Uterus (tissue), 2 donors: ENCODE results near the gene FN3KRP.
A peak's percentile ranks its signal among the peaks of the same experiment; 100 is the strongest.

Source experiments
- CTCF ChIP-seq, 4 experiments: fragments of 200-600 bp in 2 of 4; fragments of 450-650 bp in 2 of 4; sonication (generic) in 2 of 4; IDR thresholded peaks; one replicate each; pipeline ENCODE4 v1.5.1; 2016 to 2019; ENCODE audit warnings: antibody characterized with exemption in 4 of 4, mild to moderate bottlenecking in 2 of 4, moderate library complexity in 1 of 4
- POLR2A ChIP-seq, 2 donors: fragments of 450-650 bp; IDR thresholded peaks; one replicate each; pipeline ENCODE4 v1.6.1; 2016; ENCODE audit warnings: antibody characterized with exemption in 2 of 2, mild to moderate bottlenecking in 1 of 2, moderate library complexity in 1 of 2

DNA sequence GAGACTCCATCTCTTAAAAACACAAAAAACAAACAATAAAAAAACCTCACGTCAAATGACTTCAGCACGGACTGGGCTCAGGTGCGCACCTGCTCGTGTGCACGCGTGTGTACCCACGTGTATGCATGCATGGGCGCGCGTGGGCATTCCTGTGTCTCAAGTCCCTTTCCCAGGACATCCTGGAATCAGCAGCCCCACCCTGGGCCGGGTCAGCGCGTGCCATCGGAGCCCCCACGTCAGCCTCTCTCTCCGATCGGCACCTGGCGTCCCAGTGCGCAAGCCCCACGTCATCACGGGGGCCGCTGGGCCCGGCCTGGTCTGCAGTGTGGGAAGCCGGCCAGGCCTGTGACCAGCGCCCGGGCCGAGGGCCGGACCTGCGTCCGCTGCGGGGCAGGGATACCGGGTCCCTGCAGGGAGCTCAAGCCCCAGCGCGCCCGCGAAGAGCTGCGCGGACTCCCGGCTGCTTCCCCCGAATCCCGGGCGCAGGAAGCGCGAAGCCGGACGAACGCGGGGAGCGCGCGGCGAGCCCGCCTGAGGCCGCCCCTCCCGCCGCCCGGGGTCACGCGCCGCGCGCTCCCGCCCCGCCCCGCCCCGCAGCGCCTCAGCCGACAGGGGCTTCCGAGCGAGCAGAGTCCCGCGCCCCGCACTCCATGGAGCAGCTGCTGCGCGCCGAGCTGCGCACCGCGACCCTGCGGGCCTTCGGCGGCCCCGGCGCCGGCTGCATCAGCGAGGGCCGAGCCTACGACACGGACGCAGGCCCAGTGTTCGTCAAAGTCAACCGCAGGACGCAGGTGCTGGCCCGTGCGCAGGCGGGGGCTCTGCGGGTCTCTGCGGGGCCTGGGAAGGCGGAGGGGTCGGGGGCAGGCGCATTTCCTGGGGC, 18.7 kb downstream of the FN3KRP start, which contains the start of gene FN3K:
- TF ChIP-seq CTCF (IDR thresholded peaks at IDR 0.05) (peak in 1 of 4 experiments; percentile 14), POLR2A (IDR thresholded peaks at IDR 0.05) (peak in 1 of 2 donors; percentile 54)
